Tibial nerve (tissue), 4 donors: ENCODE measurements around the gene DES.

Experiments
- CTCF ChIP-seq, 5 experiments: fragments of 200-600 bp in 3 of 5; fragments of 450-650 bp in 2 of 5; sonication (generic) in 3 of 5; IDR thresholded peaks; one replicate each; pipeline ENCODE4 v1.5.1; 2016 to 2019; ENCODE audit warnings: antibody characterized with exemption in 5 of 5, mild to moderate bottlenecking in 3 of 5, moderate library complexity in 2 of 5
- EP300 ChIP-seq, 2 donors: sonication (generic); formaldehyde crosslinking; IDR thresholded peaks; one replicate each; pipeline ENCODE4 v1.6.1; 2017; ENCODE audit warnings: antibody characterized with exemption in 2 of 2, mild to moderate bottlenecking in 1 of 2

GRCh38 chr2:219399716-219400478 lies 18.3 kb upstream of the DES start:
- TF ChIP-seq EP300 (IDR thresholded peaks at IDR 0.05), result no peak
- TF ChIP-seq CTCF (IDR thresholded peaks at IDR 0.05), result no peak
